A673 (cell line): ENCODE measurements around the gene FNDC3B. TPM values are rescaled to one million over a fixed set of nuclear protein-coding genes. Genes with fewer than 3 reads are reported as not detected.

Experiments used
- BruUV-seq: library from RNA; stranded (reverse); fragments of 400-500 nt; replicated peaks from 2 replicates; lab custom pipeline; 2021; lab: Mats Ljungman, UMichigan
- CTCF ChIA-PET: fragments of 300-600 bp; sonication (Branson Sonifier 250); formaldehyde crosslinking; loops from one replicate; lab custom pipeline; 2022; ENCODE audit warnings: antibody characterized with exemption; lab: Charles Lee
- POLR2A ChIA-PET: fragments of 300-600 bp; sonication (Branson Sonifier 250); formaldehyde crosslinking; loops from one replicate; lab custom pipeline; 2022; ENCODE audit warnings: antibody characterized with exemption; ENCODE audit not compliant: low non-redundant PET; lab: Charles Lee
- DNase-seq: peaks from one replicate; pipeline ENCODE4 v3.0.0-alpha.2; 2015; ENCODE audit warnings: low spot score
- H3K27ac ChIP-seq: fragments of 200-600 bp; sonication (generic); 2 replicates; pipeline ENCODE4 v1.5.1; 2016; ENCODE audit warnings: mixed run types, low read depth, mild to moderate bottlenecking, mixed read lengths, antibody characterized with exemption, low read length; ENCODE audit not compliant: poor library complexity, severe bottlenecking
- H3K27me3 ChIP-seq: fragments of 200-600 bp; sonication (generic); replicated peaks from 2 replicates; pipeline ENCODE4 v1.6.1; 2017; ENCODE audit warnings: mixed run types, low read depth, mild to moderate bottlenecking, mixed read lengths, antibody characterized with exemption, low read length; ENCODE audit not compliant: insufficient read depth, poor library complexity
- H3K36me3 ChIP-seq: fragments of 200-600 bp; sonication (generic); 2 replicates; pipeline ENCODE4 v1.6.1; 2016; ENCODE audit warnings: mixed run types, mild to moderate bottlenecking, mixed read lengths, antibody characterized with exemption, low read length; ENCODE audit not compliant: insufficient read depth, poor library complexity, severe bottlenecking
- H3K4me1 ChIP-seq: fragments of 200-600 bp; sonication (generic); 2 replicates; pipeline ENCODE4 v1.6.1; 2017; ENCODE audit warnings: mixed run types, mild to moderate bottlenecking, mixed read lengths, antibody characterized with exemption, low read length; ENCODE audit not compliant: insufficient read depth, poor library complexity, severe bottlenecking
- H3K4me3 ChIP-seq: fragments of 200-600 bp; sonication (generic); 2 replicates; pipeline ENCODE4 v1.5.1; 2016; ENCODE audit warnings: low read depth, mixed run types, mild to moderate bottlenecking, mixed read lengths, low read length; ENCODE audit not compliant: poor library complexity, severe bottlenecking
- H3K9me3 ChIP-seq: fragments of 200-600 bp; sonication (generic); 2 replicates; pipeline ENCODE4 v1.6.1; 2016; ENCODE audit warnings: mixed run types, low read depth, mild to moderate bottlenecking, mixed read lengths, antibody characterized with exemption, low read length; ENCODE audit not compliant: poor library complexity, severe bottlenecking
- CTCF ChIP-seq: fragments of 300-800, 200-600 bp; sonication (generic); conservative IDR thresholded peaks from 2 replicates; pipeline ENCODE4 v1.5.1; 2017; ENCODE audit warnings: low read depth, mild to moderate bottlenecking, antibody characterized with exemption, low read length, moderate library complexity, mixed read lengths
- EZH2 ChIP-seq: fragments of 200-600 bp; sonication (generic); IDR thresholded peaks from 2 replicates; pipeline ENCODE4 v1.6.1; 2017; ENCODE audit warnings: borderline replicate concordance, low read depth, mild to moderate bottlenecking, mixed read lengths, antibody characterized with exemption, low read length; ENCODE audit not compliant: poor library complexity, severe bottlenecking
- intact Hi-C: fragments of 100-400 bp; cut with micrococcal nuclease; formaldehyde crosslinking; loops from one replicate; pipeline ENCODE4 v1.10.0; 2022; ENCODE audit not compliant: unreplicated experiment
- total RNA-seq: library from RNA; stranded (reverse); gene quantifications from 2 replicates; pipeline ENCODE4 v1.2.3, GENCODE V29; 2021

The FNDC3B gene
- total RNA-seq, 1 experiment from 2014 or later = 50.8 TPM

- Histone ChIP-seq H3K27ac (no peak overlapping the region), H3K4me3 (no peak overlapping the region), H3K36me3 (peaks cover 25% of the 10 kb centered on the region), H3K4me1 (no peaks in the 10 kb centered on the region), H3K27me3 (no peaks in the 10 kb centered on the region), H3K9me3 (no peaks in the 10 kb centered on the region)
- DNase-seq = no peak
- CTCF ChIA-PET = no interaction called here
- POLR2A ChIA-PET = no interaction called here
- TF ChIP-seq EZH2 (no peak), CTCF (no peak)
- BruUV-seq = no TSS peak
- intact Hi-C loops = loop anchor here (10.0 kb wide), 1 partner anchor 577 kb away; no protein-coding TSS in a partner anchor
Measured at GRCh38 chr3:172351895-172352466, 312.6 kb downstream of the FNDC3B start.

DNA sequence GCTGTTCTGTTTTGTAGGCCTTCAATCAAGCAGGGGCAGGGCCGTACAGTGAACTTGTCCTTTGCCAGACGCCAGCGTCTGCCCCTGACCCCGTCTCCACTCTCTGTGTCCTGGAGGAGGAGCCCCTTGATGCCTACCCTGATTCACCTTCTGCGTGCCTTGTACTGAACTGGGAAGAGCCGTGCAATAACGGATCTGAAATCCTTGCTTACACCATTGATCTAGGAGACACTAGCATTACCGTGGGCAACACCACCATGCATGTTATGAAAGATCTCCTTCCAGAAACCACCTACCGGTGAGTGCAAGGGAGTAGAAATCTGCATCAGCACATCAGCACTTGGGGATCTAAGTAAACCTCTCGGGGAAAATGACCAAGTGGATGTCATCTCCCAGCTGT, 313.4 kb downstream of the FNDC3B start:
- no peaks in the 10 kb centered on the region for H3K9me3 ChIP-seq
- TF ChIP-seq CTCF = no peak
- no peak for DNase-seq
- no peaks in the 10 kb centered on the region for H3K27me3 ChIP-seq
- BruUV-seq = no TSS peak
- peaks cover 17% of the 10 kb centered on the region for H3K36me3 ChIP-seq
- POLR2A ChIA-PET = no interaction called here
- H3K4me1 ChIP-seq = no peaks in the 10 kb centered on the region
- CTCF ChIA-PET = no interaction called here
- no peak overlapping the region for H3K27ac ChIP-seq
- H3K4me3 ChIP-seq = no peak overlapping the region
- intact Hi-C loops = loop anchor here (10.0 kb wide), 1 partner anchor 578 kb away; no protein-coding TSS in a partner anchor

DNA sequence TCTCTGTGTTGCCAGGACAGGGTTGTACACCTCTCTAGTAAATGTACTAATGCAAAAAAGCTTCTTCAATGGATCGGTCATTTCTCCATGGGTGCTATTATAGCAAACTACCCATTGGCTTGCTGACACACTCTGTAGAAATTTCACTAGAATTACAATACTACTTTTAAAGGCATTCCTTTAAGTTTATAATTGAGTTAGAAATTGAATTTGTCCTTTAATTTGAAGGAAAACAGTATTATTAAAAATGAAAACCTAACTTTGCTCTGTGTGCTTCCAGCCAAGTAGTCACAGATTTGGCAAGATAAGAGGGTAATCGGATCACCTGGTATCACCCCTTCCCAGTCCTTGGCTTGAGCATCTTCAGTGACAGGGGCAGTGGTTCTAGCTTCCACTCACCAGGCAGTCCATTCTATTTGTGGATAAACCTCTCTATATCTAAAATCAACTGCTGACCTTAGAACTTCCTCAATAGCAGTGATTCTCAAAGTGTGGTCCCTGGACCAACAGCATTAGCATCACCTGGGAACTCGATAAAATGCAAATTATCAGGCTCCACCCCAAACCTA, 315.6 kb downstream of the FNDC3B start:
- intact Hi-C loops = loop anchor here (10.0 kb wide), 1 partner anchor 580 kb away; no protein-coding TSS in a partner anchor
- BruUV-seq = no TSS peak
- Histone ChIP-seq H3K4me1 (no peaks in the 10 kb centered on the region), H3K4me3 (no peak overlapping the region), H3K36me3 (peaks cover 12% of the 10 kb centered on the region), H3K9me3 (no peaks in the 10 kb centered on the region), H3K27me3 (no peaks in the 10 kb centered on the region), H3K27ac (no peak overlapping the region)
- CTCF ChIA-PET = no interaction called here
- no peak for TF ChIP-seq CTCF
- TF ChIP-seq EZH2 = no peak
- DNase-seq = no peak
- POLR2A ChIA-PET = no interaction called here
